PC-9 (cell line): ENCODE data around the gene CBFA2T3.

ENCODE experiments used
- CTCF ChIP-seq: fragments of 200-600 bp; sonication (generic); conservative IDR thresholded peaks from 2 replicates; pipeline ENCODE4 v1.6.1; 2017; ENCODE audit warnings: mixed run types, antibody characterized with exemption, mild to moderate bottlenecking, moderate library complexity
- EZH2 ChIP-seq: fragments of 200-600 bp; sonication (generic); IDR thresholded peaks from 2 replicates; pipeline ENCODE4 v1.8.0; 2017; ENCODE audit warnings: antibody characterized with exemption, low read depth

- no peak for TF ChIP-seq CTCF
- no peak for TF ChIP-seq EZH2
These were observed 56.1 kb downstream of the CBFA2T3 start for GRCh38 chr16:88920618-88921590.
